Ishikawa (cell line): ENCODE measurements around the gene PINK1.

ENCODE experiments used
- TF ChIP-seq, protein P1 (sequence below): IDR thresholded peaks from 2 replicates; pipeline ENCODE4 v1.6.1; 2012
- TF ChIP-seq, protein P2 (sequence below): IDR thresholded peaks from 2 replicates; pipeline ENCODE4 v1.6.1; 2012; ENCODE audit warnings: low read depth, mild to moderate bottlenecking

- TF ChIP-seq, protein P1, sequence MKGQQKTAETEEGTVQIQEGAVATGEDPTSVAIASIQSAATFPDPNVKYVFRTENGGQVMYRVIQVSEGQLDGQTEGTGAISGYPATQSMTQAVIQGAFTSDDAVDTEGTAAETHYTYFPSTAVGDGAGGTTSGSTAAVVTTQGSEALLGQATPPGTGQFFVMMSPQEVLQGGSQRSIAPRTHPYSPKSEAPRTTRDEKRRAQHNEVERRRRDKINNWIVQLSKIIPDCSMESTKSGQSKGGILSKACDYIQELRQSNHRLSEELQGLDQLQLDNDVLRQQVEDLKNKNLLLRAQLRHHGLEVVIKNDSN, result no peak
- TF ChIP-seq, protein P2, sequence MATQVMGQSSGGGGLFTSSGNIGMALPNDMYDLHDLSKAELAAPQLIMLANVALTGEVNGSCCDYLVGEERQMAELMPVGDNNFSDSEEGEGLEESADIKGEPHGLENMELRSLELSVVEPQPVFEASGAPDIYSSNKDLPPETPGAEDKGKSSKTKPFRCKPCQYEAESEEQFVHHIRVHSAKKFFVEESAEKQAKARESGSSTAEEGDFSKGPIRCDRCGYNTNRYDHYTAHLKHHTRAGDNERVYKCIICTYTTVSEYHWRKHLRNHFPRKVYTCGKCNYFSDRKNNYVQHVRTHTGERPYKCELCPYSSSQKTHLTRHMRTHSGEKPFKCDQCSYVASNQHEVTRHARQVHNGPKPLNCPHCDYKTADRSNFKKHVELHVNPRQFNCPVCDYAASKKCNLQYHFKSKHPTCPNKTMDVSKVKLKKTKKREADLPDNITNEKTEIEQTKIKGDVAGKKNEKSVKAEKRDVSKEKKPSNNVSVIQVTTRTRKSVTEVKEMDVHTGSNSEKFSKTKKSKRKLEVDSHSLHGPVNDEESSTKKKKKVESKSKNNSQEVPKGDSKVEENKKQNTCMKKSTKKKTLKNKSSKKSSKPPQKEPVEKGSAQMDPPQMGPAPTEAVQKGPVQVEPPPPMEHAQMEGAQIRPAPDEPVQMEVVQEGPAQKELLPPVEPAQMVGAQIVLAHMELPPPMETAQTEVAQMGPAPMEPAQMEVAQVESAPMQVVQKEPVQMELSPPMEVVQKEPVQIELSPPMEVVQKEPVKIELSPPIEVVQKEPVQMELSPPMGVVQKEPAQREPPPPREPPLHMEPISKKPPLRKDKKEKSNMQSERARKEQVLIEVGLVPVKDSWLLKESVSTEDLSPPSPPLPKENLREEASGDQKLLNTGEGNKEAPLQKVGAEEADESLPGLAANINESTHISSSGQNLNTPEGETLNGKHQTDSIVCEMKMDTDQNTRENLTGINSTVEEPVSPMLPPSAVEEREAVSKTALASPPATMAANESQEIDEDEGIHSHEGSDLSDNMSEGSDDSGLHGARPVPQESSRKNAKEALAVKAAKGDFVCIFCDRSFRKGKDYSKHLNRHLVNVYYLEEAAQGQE, result no peak
Measured at GRCh38 chr1:20698195-20698910, 65.1 kb downstream of the PINK1 start.
